Neural cell (in vitro differentiated cells): ENCODE measurements around the gene COG6.

Source experiments
- EZH2 ChIP-seq: fragments of 200-600, 300-800 bp; shearing (Covaris generic), sonication (generic); IDR thresholded peaks from 2 replicates; pipeline ENCODE4 v1.6.1; 2014; ENCODE audit warnings: antibody characterized with exemption, low read length, borderline replicate concordance, mild to moderate bottlenecking; ENCODE audit not compliant: insufficient read depth, poor library complexity, severe bottlenecking
- POLR2AphosphoS5 ChIP-seq: IDR thresholded peaks from 2 replicates; pipeline ENCODE4 v1.6.1; 2012
- RAD21 ChIP-seq: fragments of 450-650 bp; conservative IDR thresholded peaks from 2 replicates; pipeline ENCODE4 v1.6.1; 2014; ENCODE audit warnings: antibody characterized with exemption, mild to moderate bottlenecking, moderate library complexity
- TAF1 ChIP-seq: IDR thresholded peaks from 2 replicates; pipeline ENCODE4 v1.6.1; 2012; ENCODE audit warnings: low read depth
- TF ChIP-seq, protein P1 (sequence below): fragments of 450-650 bp; IDR thresholded peaks from 2 replicates; pipeline ENCODE4 v1.5.1; 2014; ENCODE audit warnings: antibody characterized with exemption, mild to moderate bottlenecking, moderate library complexity; ENCODE audit not compliant: poor library complexity, severe bottlenecking
- TF ChIP-seq, protein P2 (sequence below): IDR thresholded peaks from 2 replicates; pipeline ENCODE4 v1.6.1; 2012; ENCODE audit warnings: borderline replicate concordance

DNA sequence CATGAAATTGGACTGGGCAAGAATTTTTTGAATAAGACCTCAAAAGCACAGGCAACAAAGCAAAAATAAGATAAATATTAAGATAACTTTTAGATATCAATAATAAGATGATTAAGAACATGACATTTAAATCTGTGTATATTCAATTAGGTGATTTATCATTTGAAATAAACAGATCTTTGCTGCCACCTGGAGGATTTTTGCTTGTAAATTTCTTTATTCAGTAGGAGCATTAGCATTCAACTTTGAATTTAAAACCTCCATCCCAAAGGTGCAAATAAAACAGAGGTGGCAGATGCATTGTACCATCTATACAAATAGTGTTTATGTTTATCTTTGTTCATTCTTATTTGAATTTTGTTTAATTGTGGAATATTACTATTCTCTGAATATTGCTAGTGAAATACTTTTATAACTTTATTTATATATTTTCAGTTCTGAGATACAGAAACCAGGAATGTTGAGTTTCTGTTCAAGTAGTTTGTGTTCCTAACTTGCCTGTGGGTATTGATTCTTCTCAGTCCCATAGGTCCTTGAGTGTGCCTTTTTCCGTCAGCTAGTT, 20.9 kb downstream of the COG6 start:
- TF ChIP-seq, protein P1, sequence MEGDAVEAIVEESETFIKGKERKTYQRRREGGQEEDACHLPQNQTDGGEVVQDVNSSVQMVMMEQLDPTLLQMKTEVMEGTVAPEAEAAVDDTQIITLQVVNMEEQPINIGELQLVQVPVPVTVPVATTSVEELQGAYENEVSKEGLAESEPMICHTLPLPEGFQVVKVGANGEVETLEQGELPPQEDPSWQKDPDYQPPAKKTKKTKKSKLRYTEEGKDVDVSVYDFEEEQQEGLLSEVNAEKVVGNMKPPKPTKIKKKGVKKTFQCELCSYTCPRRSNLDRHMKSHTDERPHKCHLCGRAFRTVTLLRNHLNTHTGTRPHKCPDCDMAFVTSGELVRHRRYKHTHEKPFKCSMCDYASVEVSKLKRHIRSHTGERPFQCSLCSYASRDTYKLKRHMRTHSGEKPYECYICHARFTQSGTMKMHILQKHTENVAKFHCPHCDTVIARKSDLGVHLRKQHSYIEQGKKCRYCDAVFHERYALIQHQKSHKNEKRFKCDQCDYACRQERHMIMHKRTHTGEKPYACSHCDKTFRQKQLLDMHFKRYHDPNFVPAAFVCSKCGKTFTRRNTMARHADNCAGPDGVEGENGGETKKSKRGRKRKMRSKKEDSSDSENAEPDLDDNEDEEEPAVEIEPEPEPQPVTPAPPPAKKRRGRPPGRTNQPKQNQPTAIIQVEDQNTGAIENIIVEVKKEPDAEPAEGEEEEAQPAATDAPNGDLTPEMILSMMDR, result peak; percentile 68
- TF ChIP-seq RAD21, result peak; percentile 70
- no peak for TF ChIP-seq POLR2AphosphoS5
- no peak for TF ChIP-seq TAF1
- no peak for TF ChIP-seq EZH2
- TF ChIP-seq, protein P2, sequence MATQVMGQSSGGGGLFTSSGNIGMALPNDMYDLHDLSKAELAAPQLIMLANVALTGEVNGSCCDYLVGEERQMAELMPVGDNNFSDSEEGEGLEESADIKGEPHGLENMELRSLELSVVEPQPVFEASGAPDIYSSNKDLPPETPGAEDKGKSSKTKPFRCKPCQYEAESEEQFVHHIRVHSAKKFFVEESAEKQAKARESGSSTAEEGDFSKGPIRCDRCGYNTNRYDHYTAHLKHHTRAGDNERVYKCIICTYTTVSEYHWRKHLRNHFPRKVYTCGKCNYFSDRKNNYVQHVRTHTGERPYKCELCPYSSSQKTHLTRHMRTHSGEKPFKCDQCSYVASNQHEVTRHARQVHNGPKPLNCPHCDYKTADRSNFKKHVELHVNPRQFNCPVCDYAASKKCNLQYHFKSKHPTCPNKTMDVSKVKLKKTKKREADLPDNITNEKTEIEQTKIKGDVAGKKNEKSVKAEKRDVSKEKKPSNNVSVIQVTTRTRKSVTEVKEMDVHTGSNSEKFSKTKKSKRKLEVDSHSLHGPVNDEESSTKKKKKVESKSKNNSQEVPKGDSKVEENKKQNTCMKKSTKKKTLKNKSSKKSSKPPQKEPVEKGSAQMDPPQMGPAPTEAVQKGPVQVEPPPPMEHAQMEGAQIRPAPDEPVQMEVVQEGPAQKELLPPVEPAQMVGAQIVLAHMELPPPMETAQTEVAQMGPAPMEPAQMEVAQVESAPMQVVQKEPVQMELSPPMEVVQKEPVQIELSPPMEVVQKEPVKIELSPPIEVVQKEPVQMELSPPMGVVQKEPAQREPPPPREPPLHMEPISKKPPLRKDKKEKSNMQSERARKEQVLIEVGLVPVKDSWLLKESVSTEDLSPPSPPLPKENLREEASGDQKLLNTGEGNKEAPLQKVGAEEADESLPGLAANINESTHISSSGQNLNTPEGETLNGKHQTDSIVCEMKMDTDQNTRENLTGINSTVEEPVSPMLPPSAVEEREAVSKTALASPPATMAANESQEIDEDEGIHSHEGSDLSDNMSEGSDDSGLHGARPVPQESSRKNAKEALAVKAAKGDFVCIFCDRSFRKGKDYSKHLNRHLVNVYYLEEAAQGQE, result no peak
